Lung microvascular endothelial cell (primary cell): ENCODE data around the gene FHIP1B. TPM values are rescaled to one million over a fixed set of nuclear protein-coding genes. Genes with fewer than 3 reads are reported as not detected.

Experiments used
- DNase-seq, 2 donors: peaks; one replicate each; pipeline versions ENCODE4 v3.0.0 to v3.0.0-alpha.2; 2010; ENCODE audit warnings: low read depth in 2 of 2
- total RNA-seq: library from RNA; depleted of rRNA; stranded (reverse); fragments of >200 nt; gene quantifications from 2 replicates; pipeline ENCODE4 v1.2.1, GENCODE V29; 2014

Gene FHIP1B
- total RNA-seq, 1 donor from 2014 or later = 10.7 TPM

DNA sequence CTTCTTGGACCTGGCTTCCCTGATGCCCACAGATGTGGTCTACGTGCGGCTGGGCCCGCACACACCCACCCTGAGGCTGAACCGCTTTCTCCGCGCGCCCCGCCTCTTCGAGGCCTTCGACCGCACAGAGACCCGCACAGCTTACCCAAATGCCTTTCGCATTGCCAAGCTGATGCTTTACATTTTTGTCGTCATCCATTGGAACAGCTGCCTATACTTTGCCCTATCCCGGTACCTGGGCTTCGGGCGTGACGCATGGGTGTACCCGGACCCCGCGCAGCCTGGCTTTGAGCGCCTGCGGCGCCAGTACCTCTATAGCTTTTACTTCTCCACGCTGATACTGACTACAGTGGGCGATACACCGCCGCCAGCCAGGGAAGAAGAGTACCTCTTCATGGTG lies 5.7 kb upstream of the FHIP1B start:
- no peak for DNase-seq

GRCh38 chr11:6238902-6239301 lies 4.5 kb upstream of the FHIP1B start, which contains the start of gene CNGA4:
TSS of gene CNGA4 (plus strand) at chr11:6239089. CDS start at chr11:6239207, 118 bp downstream.
- no peak for DNase-seq

- DNase-seq = no peak
Measured at GRCh38 chr11:6237761-6238302, 3.4 kb upstream of the FHIP1B start.

GRCh38 chr11:6237266-6237665 lies 2.8 kb upstream of the FHIP1B start:
- DNase-seq = no peak

DNA sequence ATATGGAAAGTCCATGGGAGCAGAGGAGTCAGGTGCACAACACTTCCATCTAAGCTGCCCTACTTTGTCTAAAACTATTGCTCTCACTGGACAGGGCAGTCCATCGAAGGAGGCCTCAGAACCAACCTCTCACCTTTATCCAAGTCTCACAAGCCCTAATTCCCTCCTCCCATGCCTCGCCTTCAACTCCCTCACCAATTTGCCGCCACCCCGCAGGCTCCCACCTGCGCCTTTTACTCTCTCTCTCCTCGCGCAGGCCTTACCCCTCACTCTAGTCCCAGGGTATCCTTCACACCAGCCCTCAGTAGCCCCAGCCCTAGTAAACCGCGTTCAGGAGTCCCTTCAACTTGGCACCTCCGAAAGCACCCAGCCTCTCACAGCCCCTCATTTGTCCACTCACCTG lies 451 bp downstream of the FHIP1B start:
- DNase-seq = no peak

DNA sequence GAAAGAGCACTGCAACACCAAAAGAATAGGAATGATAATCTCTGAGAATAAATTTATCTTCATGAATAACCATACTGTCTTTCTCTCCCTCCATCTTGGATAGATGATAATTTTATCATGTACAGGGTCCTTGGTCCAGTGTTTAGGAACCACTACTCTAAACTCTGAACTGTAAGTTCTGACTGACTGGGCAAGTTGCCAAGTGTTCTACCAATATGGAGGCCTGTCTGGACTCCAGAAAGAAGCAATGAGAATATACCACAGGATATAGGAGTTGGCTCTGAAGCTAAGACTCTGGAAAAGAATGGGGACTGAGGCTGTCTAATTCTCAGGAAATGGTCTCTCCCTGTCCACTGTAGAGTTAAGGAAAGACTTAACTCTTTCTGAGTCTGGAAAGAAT lies 1.5 kb downstream of the FHIP1B start:
- no peak for DNase-seq

GRCh38 chr11:6229911-6230310 lies 4.5 kb downstream of the FHIP1B start:
- no peak for DNase-seq

DNA sequence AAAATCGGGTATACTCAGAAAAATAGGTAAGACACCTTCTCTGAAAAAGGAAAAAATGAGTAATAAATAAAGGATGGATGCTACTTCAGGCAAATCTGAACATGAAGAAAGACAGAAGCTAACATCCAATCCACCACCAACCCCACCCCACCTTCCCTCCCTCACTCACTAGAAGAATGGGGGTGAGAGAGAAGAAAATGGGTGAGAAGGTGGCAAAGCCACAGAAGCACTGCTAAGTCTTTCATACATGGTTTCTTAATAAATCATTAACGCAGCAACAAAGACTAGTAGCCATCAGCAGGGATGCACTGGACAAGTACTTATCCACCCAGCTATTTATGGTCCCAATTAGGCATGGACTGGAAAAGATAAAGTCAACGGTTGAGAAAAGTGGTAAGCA lies 5.9 kb downstream of the FHIP1B start:
- DNase-seq = no peak

DNA sequence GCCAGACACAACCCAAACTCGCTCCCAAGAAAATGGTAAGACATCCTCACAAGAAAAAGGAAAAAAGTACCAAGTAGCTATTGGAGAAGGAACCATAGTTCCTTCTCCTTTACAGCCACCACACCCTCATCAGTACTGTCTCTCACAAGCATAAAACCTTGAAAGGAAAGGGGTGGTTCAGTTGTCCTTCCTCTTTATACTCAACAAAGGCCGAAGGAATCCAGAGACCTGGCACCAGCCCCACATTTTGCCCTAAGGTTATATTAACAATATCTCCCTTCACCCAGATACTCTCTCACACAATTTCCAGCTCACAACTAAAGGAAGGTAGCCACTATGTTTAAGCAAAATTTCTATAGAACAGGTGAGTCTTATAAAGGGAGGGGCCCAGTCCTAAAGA lies 8.5 kb downstream of the FHIP1B start:
- DNase-seq = peak in 1 of 2 donors; percentile 40

DNA sequence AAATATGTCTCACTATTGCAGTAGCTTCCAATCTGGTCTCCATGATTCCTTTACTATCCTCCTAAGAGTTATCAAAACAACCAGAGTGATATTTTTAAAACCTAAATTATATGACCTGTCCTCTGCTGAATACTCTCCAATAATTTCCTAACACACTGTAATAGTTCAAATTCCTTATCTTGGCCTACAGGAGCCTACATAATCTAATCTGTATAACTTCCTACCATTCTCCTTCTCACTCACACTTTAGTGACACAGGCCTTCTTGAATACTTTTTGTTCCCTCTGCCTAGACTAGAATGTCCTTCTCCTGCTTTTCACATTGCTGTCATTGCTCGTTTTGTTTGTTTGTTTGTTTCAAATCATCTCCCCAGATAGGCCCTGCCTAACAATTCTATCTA lies 9.4 kb downstream of the FHIP1B start:
- DNase-seq = no peak

- DNase-seq = no peak
Measured at GRCh38 chr11:6224421-6224820, 10.0 kb downstream of the FHIP1B start.

GRCh38 chr11:6223854-6224253 lies 10.6 kb downstream of the FHIP1B start:
- no peak for DNase-seq

DNA sequence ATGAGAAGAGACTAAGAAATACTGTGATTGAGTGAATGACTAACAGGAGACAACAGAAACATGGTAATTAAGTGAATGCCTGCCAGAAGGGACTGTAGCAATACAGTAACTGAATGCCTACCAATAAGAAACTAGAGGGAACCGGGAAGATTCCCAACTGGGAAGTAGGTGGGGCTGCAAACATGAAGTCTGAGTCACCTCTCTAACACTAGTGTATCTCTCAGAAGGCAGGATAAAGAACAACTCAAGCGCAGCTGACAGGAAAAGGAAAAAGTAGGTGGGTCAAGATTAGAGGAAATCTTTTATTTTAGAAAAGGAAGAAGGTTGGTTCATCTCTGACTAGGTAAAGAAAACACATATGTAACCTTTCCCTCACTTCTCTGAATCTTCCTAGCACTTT lies 15.1 kb downstream of the FHIP1B start:
- peak; percentile 3 to 87 for DNase-seq

DNA sequence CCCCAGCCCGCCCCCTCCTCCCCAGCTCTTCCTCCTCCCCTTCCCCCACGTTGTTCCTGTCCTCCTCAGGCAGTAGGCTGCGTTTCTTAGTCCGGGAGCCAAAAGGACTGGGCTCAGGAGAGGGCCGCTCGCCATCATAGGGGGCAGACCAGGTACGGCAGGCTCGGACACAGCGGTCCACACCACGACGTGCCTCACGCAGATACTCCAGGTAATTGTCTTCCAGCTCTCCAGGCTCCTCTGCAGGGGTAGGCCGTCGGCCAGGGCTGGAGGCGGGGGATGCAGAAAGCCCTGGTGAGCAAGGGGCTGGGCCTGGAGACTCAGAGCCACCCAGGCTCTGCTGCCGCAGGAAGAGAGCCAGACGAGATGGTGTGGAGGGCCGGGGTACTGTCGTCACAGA lies 16.7 kb downstream of the FHIP1B start:
- no peak for DNase-seq

DNA sequence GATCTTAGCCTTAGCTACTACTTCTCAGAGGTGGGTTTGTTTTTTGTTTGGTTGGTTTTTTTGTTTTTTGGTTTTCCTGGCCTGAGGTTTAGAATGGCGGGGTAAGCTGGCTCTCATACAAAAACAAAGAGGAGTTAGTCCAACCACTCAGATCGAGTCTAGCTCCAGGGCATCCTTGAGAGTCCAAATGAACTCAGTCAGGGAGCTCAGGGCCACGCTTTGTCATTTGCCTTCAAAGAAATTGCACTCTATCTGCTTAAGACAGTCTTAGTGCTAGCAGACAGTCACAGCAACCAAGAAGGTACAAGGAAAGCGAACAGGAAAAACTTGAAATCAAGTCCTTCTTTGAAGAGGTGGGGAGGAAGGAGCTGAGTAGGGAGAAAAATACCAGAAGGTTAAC lies 17.9 kb downstream of the FHIP1B start:
- DNase-seq = no peak

GRCh38 chr11:6214530-6214929 lies 19.9 kb downstream of the FHIP1B start:
- DNase-seq = no peak

- no peak for DNase-seq
Measured at GRCh38 chr11:6210274-6210955, 24.0 kb downstream of the FHIP1B start.

- DNase-seq = no peak
Measured at GRCh38 chr11:6209801-6210200, 24.6 kb downstream of the FHIP1B start.

- DNase-seq = no peak
Measured at GRCh38 chr11:6206456-6207180, 27.8 kb downstream of the FHIP1B start.

DNA sequence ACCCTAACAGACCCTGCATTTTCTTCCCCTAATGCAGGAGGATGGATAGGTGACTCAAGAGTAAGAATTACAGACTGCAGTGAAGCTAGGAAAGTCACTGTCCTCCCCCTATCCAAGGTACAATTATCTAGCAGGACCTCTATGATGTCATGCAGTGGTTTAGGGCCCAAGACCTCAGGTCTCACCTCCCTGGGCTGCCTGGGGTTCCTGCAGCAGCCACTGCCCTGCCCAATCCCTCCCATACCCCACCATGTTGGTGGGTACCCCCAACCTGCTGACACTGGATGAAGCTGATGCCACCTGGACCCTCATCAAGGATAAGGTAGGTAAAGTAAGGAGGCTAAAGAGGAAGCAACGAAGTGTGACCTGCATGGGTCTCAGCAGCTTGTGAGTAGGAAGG lies 29.1 kb downstream of the FHIP1B start, which contains the start of gene C11orf42:
Gene C11orf42 (plus strand): TSS at position 192 of the 400 bp plus-strand sequence. CDS start 59 bp downstream, at position 251.
- DNase-seq = no peak

DNA sequence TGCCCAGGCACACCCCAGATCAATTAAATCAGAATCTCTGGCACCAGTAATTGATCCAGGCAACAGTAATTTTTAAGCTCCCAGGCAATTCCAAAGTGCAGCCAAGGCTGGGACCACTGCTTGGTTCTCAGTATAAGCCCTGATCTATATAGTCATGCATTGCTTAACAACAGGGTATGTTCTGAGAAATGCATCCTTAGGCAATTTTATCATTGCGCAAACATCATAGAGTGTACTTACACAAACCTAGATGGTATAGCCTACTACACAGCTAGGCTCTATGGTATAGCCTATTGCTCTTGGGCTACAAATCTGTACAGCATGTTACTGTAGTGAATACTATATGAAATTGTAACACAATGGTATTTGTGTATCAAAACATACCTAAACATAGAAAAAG lies 29.7 kb downstream of the FHIP1B start:
- DNase-seq = no peak

DNA sequence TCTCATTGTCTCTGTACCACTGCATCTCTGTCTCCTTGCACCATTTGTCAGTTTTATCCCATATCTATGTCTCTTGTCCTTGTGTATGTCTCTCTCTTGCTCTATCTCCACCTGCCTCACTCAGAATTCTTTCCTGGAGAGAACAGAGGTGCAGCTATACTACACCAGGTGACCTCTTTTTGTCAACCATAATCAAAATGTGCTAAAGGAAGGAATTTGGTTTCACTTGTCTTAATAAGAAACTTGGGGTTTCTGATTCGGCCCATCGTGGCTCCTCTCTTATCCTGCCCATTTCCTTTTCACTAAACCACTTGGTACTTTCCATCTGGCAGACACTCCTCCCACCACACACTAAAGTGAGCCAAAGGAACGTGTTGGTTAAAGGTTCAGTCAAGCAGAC lies 31.1 kb downstream of the FHIP1B start:
- no peak for DNase-seq

- DNase-seq = no peak
Measured at GRCh38 chr11:6202041-6202440, 32.4 kb downstream of the FHIP1B start.
